Loucy (cell line): ENCODE results near the gene COQ5.

ENCODE experiments used
- H2AFZ ChIP-seq: fragments of 200-600 bp; sonication (generic); 2 replicates; pipeline ENCODE4 v1.6.0; 2016; ENCODE audit warnings: antibody characterized with exemption, mild to moderate bottlenecking, low read length, moderate library complexity
- H3F3A ChIP-seq: fragments of 200-600 bp; 2 replicates; pipeline ENCODE4 v1.6.0; 2016; ENCODE audit warnings: antibody characterized with exemption, low read depth, mild to moderate bottlenecking
- H3K27me3 ChIP-seq: fragments of 200-600 bp; sonication (generic); 2 replicates; pipeline ENCODE4 v1.6.1; 2014; ENCODE audit warnings: low read length, mild to moderate bottlenecking; ENCODE audit not compliant: insufficient read depth, poor library complexity, severe bottlenecking
- H3K36me3 ChIP-seq: fragments of 200-600 bp; sonication (generic); 2 replicates; pipeline ENCODE4 v1.6.1; 2016; ENCODE audit warnings: low read length; ENCODE audit not compliant: insufficient read depth
- H3K4me1 ChIP-seq: fragments of 200-600 bp; sonication (generic); 2 replicates; pipeline ENCODE4 v1.5.1; 2014; ENCODE audit warnings: low read length, mild to moderate bottlenecking; ENCODE audit not compliant: insufficient read depth, poor library complexity, severe bottlenecking
- H3K4me2 ChIP-seq: fragments of 200-600 bp; sonication (generic); 2 replicates; pipeline ENCODE4 v1.6.0; 2014; ENCODE audit warnings: antibody characterized with exemption, low read length, low read depth, mild to moderate bottlenecking; ENCODE audit not compliant: poor library complexity, severe bottlenecking
- H3K4me3 ChIP-seq: fragments of 200-600 bp; sonication (generic); 2 replicates; pipeline ENCODE4 v1.5.1; 2014; ENCODE audit warnings: low read length, mild to moderate bottlenecking, mixed read lengths; ENCODE audit not compliant: poor library complexity, severe bottlenecking
- H3K79me2 ChIP-seq: fragments of 200-600 bp; sonication (generic); 2 replicates; pipeline ENCODE4 v1.6.1; 2014; ENCODE audit warnings: low read length; ENCODE audit not compliant: insufficient read depth
- H3K9ac ChIP-seq: fragments of 200-600 bp; sonication (generic); 2 replicates; pipeline ENCODE4 v1.6.0; 2014; ENCODE audit warnings: mild to moderate bottlenecking, low read depth, low read length, moderate library complexity; ENCODE audit not compliant: poor library complexity, severe bottlenecking
- H3K9me2 ChIP-seq: fragments of 200-600 bp; sonication (generic); replicated peaks from 2 replicates; pipeline ENCODE4 v1.6.1; 2016; ENCODE audit warnings: low read depth, low read length, mixed read lengths
- H3K9me3 ChIP-seq: fragments of 200-600 bp; sonication (generic); 2 replicates; pipeline ENCODE4 v1.6.1; 2014; ENCODE audit warnings: mild to moderate bottlenecking, antibody characterized with exemption, low read length, low read depth; ENCODE audit not compliant: insufficient read depth
- H4K20me1 ChIP-seq: fragments of 200-600 bp; sonication (generic); 2 replicates; pipeline ENCODE4 v1.6.0; 2014; ENCODE audit warnings: antibody characterized with exemption, low read length, mild to moderate bottlenecking; ENCODE audit not compliant: insufficient read depth, poor library complexity, severe bottlenecking
- CTCF ChIP-seq: fragments of 200-600 bp; sonication (generic); conservative IDR thresholded peaks from 2 replicates; pipeline ENCODE4 v1.5.1; 2014; ENCODE audit warnings: mild to moderate bottlenecking, antibody characterized with exemption, low read length
- EZH2phosphoT487 ChIP-seq: fragments of 200-600 bp; IDR thresholded peaks from 2 replicates; pipeline ENCODE4 v1.6.1; 2018; ENCODE audit warnings: antibody characterized with exemption, mild to moderate bottlenecking, moderate library complexity, borderline replicate concordance

Gene COQ5

GRCh38 chr12:120466560-120467315 lies 62.2 kb downstream of the COQ5 start:
- no peak for TF ChIP-seq EZH2phosphoT487
- TF ChIP-seq CTCF: peak; percentile 72
- Histone ChIP-seq H3K36me3 (peaks cover 48% of the 10 kb centered on the region), H3K9me3 (no peaks in the 10 kb centered on the region), H3K79me2 (peaks cover 83% of the 10 kb centered on the region), H3F3A (no peaks in the 10 kb centered on the region), H4K20me1 (peaks cover 72% of the 10 kb centered on the region), H3K4me3 (peak overlapping the region; percentile 97), H2AFZ (no peak overlapping the region), H3K9ac (peak overlapping the region; percentile 81), H3K9me2 (no peaks in the 10 kb centered on the region), H3K4me2 (peak overlapping the region; percentile 96), H3K4me1 (peaks cover 49% of the 10 kb centered on the region), H3K27me3 (no peaks in the 10 kb centered on the region)

GRCh38 chr12:120465756-120466155 lies 63.2 kb downstream of the COQ5 start:
- H3K27me3 ChIP-seq: no peaks in the 10 kb centered on the region
- H3K79me2 ChIP-seq: peaks cover 78% of the 10 kb centered on the region
- no peaks in the 10 kb centered on the region for H3K9me3 ChIP-seq
- H3K9me2 ChIP-seq: no peaks in the 10 kb centered on the region
- H3K9ac ChIP-seq: no peak overlapping the region
- H3K4me3 ChIP-seq: peak overlapping the region; percentile 97
- no peak overlapping the region for H2AFZ ChIP-seq
- H3K4me1 ChIP-seq: peaks cover 44% of the 10 kb centered on the region
- no peaks in the 10 kb centered on the region for H3F3A ChIP-seq
- peak overlapping the region; percentile 96 for H3K4me2 ChIP-seq
- peaks cover 72% of the 10 kb centered on the region for H4K20me1 ChIP-seq
- TF ChIP-seq EZH2phosphoT487 (no peak), CTCF (no peak)
- peaks cover 57% of the 10 kb centered on the region for H3K36me3 ChIP-seq

- H3K9me3 ChIP-seq: no peaks in the 10 kb centered on the region
- H3K36me3 ChIP-seq: peaks cover 74% of the 10 kb centered on the region
- H3K79me2 ChIP-seq: peaks cover 65% of the 10 kb centered on the region
- no peaks in the 10 kb centered on the region for H3K9me2 ChIP-seq
- H3F3A ChIP-seq: no peaks in the 10 kb centered on the region
- no peak overlapping the region for H2AFZ ChIP-seq
- peaks cover 68% of the 10 kb centered on the region for H4K20me1 ChIP-seq
- H3K27me3 ChIP-seq: no peaks in the 10 kb centered on the region
- peaks cover 36% of the 10 kb centered on the region for H3K4me1 ChIP-seq
- TF ChIP-seq EZH2phosphoT487 (no peak), CTCF (no peak)
- no peak overlapping the region for H3K4me3 ChIP-seq
- no peak overlapping the region for H3K4me2 ChIP-seq
- no peak overlapping the region for H3K9ac ChIP-seq
These were observed 65.2 kb downstream of the COQ5 start for GRCh38 chr12:120463712-120464111.
